HCT116 (cell line): Measurements from ENCODE around the gene RMRP. TPM values are rescaled to one million over a fixed set of nuclear protein-coding genes. Genes with fewer than 3 reads are reported as not detected.
A peak's percentile ranks its signal among the peaks of the same experiment; 100 is the strongest.

Source experiments
- ATAC-seq: fragments of 200-7000 bp; cut with Tn5 transposase; 2 replicates; pipeline ENCODE4 v1.9.1; 2020; ENCODE audit warnings: mild to moderate bottlenecking, moderate library complexity
- BruUV-seq: library from RNA; stranded (reverse); fragments of 400-500 nt; replicated peaks from 2 replicates; lab custom pipeline; 2021; lab: Mats Ljungman, UMichigan
- CTCF ChIA-PET: fragments of 300-600 bp; sonication (Branson Sonifier 250); formaldehyde crosslinking; loops from one replicate; lab custom pipeline; 2021; ENCODE audit warnings: antibody characterized with exemption; lab: Charles Lee
- POLR2A ChIA-PET: fragments of 300-600, 350-600 bp; sonication (Branson Sonifier 250); formaldehyde crosslinking; loops from one replicate; lab custom pipeline; 2021; ENCODE audit warnings: antibody characterized with exemption; lab: Charles Lee
- RAD21 ChIA-PET, 2 experiments: fragments of 300-600 bp; sonication (Branson Sonifier 250); formaldehyde crosslinking; loops; one replicate each; lab custom pipeline; 2023; ENCODE audit warnings: low total read pairs in 2 of 2; ENCODE audit not compliant: uncharacterized antibody in 2 of 2, unreplicated experiment in 2 of 2, low non-redundant PET in 1 of 2; lab: Charles Lee
- DNase-seq: peaks from one replicate; pipeline ENCODE4 v3.0.0-alpha.2; 2010; ENCODE audit warnings: low read depth, low spot score
- H2AFZ ChIP-seq: fragments of 200-600 bp; shearing (Covaris generic), sonication (generic); 2 replicates; pipeline ENCODE4 v1.6.1; 2017; ENCODE audit warnings: low read depth, mixed run types, mixed read lengths, antibody characterized with exemption, low read length; ENCODE audit not compliant: poor library complexity, severe bottlenecking
- H3K27ac ChIP-seq: 2 replicates; pipeline ENCODE4 v1.5.1; 2012; ENCODE audit warnings: low read depth, low read length
- H3K27me3 ChIP-seq: fragments of 200-600 bp; sonication (generic); 2 replicates; pipeline ENCODE4 v1.6.1; 2016; ENCODE audit warnings: mixed run types, low read length, mixed read lengths; ENCODE audit not compliant: insufficient read depth
- H3K36me3 ChIP-seq, 2 experiments: fragments of 200-500 bp in 1 of 2; fragments of 200-600 bp in 1 of 2; sonication (Bioruptor generic) in 1 of 2; sonication (generic) in 1 of 2; 2 replicates each; pipeline versions ENCODE4 v1.5.1 to v1.6.1; 2014 to 2016; ENCODE audit warnings: low read length in 2 of 2, inconsistent platforms in 1 of 2, mixed read lengths in 1 of 2, mixed run types in 1 of 2; ENCODE audit not compliant: insufficient read depth in 2 of 2, control insufficient read depth in 1 of 2
- H3K4me1 ChIP-seq, 2 experiments: fragments of 200-600 bp in 1 of 2; sonication (generic) in 1 of 2; 2 replicates each; pipeline versions ENCODE4 v1.5.1 to v1.6.1; 2012 to 2017; ENCODE audit warnings: low read length in 2 of 2, inconsistent platforms in 1 of 2, mild to moderate bottlenecking in 1 of 2, mixed read lengths in 1 of 2, mixed run types in 1 of 2, moderate library complexity in 1 of 2; ENCODE audit not compliant: insufficient read depth in 2 of 2, control insufficient read depth in 1 of 2
- H3K4me2 ChIP-seq: fragments of 200-600 bp; sonication (generic); 2 replicates; pipeline ENCODE4 v1.6.1; 2017; ENCODE audit warnings: mixed run types, low read length, mixed read lengths
- H3K4me3 ChIP-seq, 2 experiments: fragments of 200-600 bp in 1 of 2; sonication (generic) in 1 of 2; replicated peaks in 1 of 2; 2 replicates each; pipeline ENCODE4 v1.5.1; 2011 to 2016; ENCODE audit warnings: low read length in 2 of 2, control low read depth in 1 of 2, low read depth in 1 of 2, mild to moderate bottlenecking in 1 of 2, mixed read lengths in 1 of 2, mixed run types in 1 of 2
- H3K79me2 ChIP-seq: fragments of 200-600 bp; sonication (generic); 2 replicates; pipeline ENCODE4 v1.6.1; 2017; ENCODE audit warnings: mild to moderate bottlenecking, mixed run types, low read length, moderate library complexity, mixed read lengths; ENCODE audit not compliant: insufficient read depth
- H3K9ac ChIP-seq: fragments of 200-600 bp; sonication (generic); 2 replicates; pipeline ENCODE4 v1.6.1; 2016; ENCODE audit warnings: low read length, mixed read lengths
- H3K9me2 ChIP-seq: fragments of 200-600 bp; sonication (generic), shearing (Covaris generic); 2 replicates; pipeline ENCODE4 v1.6.1; 2017; ENCODE audit warnings: mixed run types, mild to moderate bottlenecking, moderate library complexity; ENCODE audit not compliant: insufficient read depth
- H3K9me3 ChIP-seq, 2 experiments: fragments of 200-500 bp in 1 of 2; fragments of 200-600 bp in 1 of 2; sonication (Bioruptor generic) in 1 of 2; sonication (generic) in 1 of 2; 2 replicates each; pipeline ENCODE4 v1.6.1; 2014 to 2017; ENCODE audit warnings: low read length in 2 of 2, mixed read lengths in 2 of 2, inconsistent platforms in 1 of 2, low read depth in 1 of 2, mild to moderate bottlenecking in 1 of 2, mixed run types in 1 of 2, moderate library complexity in 1 of 2; ENCODE audit not compliant: control insufficient read depth in 1 of 2, insufficient read depth in 1 of 2
- H4K20me1 ChIP-seq: fragments of 200-600 bp; sonication (generic), shearing (Covaris generic); 2 replicates; pipeline ENCODE4 v1.6.1; 2017; ENCODE audit warnings: mixed run types, mild to moderate bottlenecking, moderate library complexity; ENCODE audit not compliant: insufficient read depth
- CBX3 ChIP-seq: IDR thresholded peaks from 2 replicates; pipeline ENCODE4 v1.6.1; 2012; ENCODE audit warnings: low read depth
- CEBPB ChIP-seq: IDR thresholded peaks from 2 replicates; pipeline ENCODE4 v1.6.1; 2012; ENCODE audit warnings: low read depth
- FOSL1 ChIP-seq: IDR thresholded peaks from 2 replicates; pipeline ENCODE4 v1.6.1; 2012; ENCODE audit warnings: low read depth
- JUND ChIP-seq: IDR thresholded peaks from 2 replicates; pipeline ENCODE4 v1.6.1; 2012
- POLR2A ChIP-seq: IDR thresholded peaks from 2 replicates; pipeline ENCODE4 v1.7.0; 2011; ENCODE audit warnings: borderline replicate concordance; ENCODE audit not compliant: insufficient read depth, insufficient read length; ENCODE audit errors: extremely low read depth
- POLR2AphosphoS5 ChIP-seq: IDR thresholded peaks from 2 replicates; pipeline ENCODE4 v1.6.1; 2011; ENCODE audit warnings: mild to moderate bottlenecking, low read depth, low read length, moderate library complexity
- SP1 ChIP-seq: IDR thresholded peaks from 2 replicates; pipeline ENCODE4 v1.6.1; 2012; ENCODE audit warnings: low read depth
- YY1 ChIP-seq: IDR thresholded peaks from 2 replicates; pipeline ENCODE4 v1.6.1; 2011; ENCODE audit warnings: low read length, low read depth, moderate library complexity, mild to moderate bottlenecking; ENCODE audit not compliant: insufficient replicate concordance; ENCODE audit errors: extremely low read depth
- ZNF274 ChIP-seq: fragments of 200-500 bp; sonication (Bioruptor generic); IDR thresholded peaks from 2 replicates; pipeline ENCODE4 v1.6.1; 2014; ENCODE audit warnings: mild to moderate bottlenecking, low read depth, low read length, inconsistent platforms
- intact Hi-C: fragments of 100-400 bp; cut with micrococcal nuclease; formaldehyde crosslinking; loops from 2 replicates; pipeline ENCODE4 v1.10.0; 2022
- total RNA-seq: library from RNA; stranded (reverse); gene quantifications from one replicate; pipeline ENCODE4 v1.2.1, GENCODE V29; 2021; ENCODE audit not compliant: unreplicated experiment
- TF ChIP-seq, protein P1 (sequence below), 3 experiments: fragments of 200-600 bp in 1 of 3; sonication (generic) in 1 of 3; IDR thresholded peaks in 2 of 3; conservative IDR thresholded peaks in 1 of 3; 2 replicates each; pipeline ENCODE4 v1.5.1; 2012 to 2017; ENCODE audit warnings: low read depth in 2 of 3, low read length in 2 of 3, antibody characterized with exemption in 1 of 3, borderline replicate concordance in 1 of 3, control low read depth in 1 of 3, mild to moderate bottlenecking in 1 of 3, mixed read lengths in 1 of 3, mixed run types in 1 of 3, moderate library complexity in 1 of 3; ENCODE audit not compliant: insufficient read depth in 1 of 3
- TF ChIP-seq, protein P2 (sequence below): IDR thresholded peaks from 2 replicates; pipeline ENCODE4 v1.6.1; 2012
- TF ChIP-seq, protein P3 (sequence below): IDR thresholded peaks from 2 replicates; pipeline ENCODE4 v1.6.1; 2012; ENCODE audit warnings: low read depth

RMRP gene
- total RNA-seq, 1 experiment from 2014 or later, result 30,969 TPM

- TF ChIP-seq ZNF274, result no peak
- TF ChIP-seq, protein P1, sequence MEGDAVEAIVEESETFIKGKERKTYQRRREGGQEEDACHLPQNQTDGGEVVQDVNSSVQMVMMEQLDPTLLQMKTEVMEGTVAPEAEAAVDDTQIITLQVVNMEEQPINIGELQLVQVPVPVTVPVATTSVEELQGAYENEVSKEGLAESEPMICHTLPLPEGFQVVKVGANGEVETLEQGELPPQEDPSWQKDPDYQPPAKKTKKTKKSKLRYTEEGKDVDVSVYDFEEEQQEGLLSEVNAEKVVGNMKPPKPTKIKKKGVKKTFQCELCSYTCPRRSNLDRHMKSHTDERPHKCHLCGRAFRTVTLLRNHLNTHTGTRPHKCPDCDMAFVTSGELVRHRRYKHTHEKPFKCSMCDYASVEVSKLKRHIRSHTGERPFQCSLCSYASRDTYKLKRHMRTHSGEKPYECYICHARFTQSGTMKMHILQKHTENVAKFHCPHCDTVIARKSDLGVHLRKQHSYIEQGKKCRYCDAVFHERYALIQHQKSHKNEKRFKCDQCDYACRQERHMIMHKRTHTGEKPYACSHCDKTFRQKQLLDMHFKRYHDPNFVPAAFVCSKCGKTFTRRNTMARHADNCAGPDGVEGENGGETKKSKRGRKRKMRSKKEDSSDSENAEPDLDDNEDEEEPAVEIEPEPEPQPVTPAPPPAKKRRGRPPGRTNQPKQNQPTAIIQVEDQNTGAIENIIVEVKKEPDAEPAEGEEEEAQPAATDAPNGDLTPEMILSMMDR (IDR thresholded peaks at IDR 0.05 in 2 of 3, conservative IDR thresholded peaks at IDR 0.05 in 1 of 3; ENCODE audit: borderline replicate concordance in 1 of 3, insufficient read depth in 1 of 3, low read depth in 2 of 3, low read length in 2 of 3), result no peak
- TF ChIP-seq SP1, result no peak
- no peak for TF ChIP-seq CEBPB
- TF ChIP-seq YY1, result no peak
- TF ChIP-seq, all 23 proteins: peak for 0
Measured at GRCh38 chr9:35662437-35662836, 4.6 kb upstream of the RMRP start (continued).

DNA sequence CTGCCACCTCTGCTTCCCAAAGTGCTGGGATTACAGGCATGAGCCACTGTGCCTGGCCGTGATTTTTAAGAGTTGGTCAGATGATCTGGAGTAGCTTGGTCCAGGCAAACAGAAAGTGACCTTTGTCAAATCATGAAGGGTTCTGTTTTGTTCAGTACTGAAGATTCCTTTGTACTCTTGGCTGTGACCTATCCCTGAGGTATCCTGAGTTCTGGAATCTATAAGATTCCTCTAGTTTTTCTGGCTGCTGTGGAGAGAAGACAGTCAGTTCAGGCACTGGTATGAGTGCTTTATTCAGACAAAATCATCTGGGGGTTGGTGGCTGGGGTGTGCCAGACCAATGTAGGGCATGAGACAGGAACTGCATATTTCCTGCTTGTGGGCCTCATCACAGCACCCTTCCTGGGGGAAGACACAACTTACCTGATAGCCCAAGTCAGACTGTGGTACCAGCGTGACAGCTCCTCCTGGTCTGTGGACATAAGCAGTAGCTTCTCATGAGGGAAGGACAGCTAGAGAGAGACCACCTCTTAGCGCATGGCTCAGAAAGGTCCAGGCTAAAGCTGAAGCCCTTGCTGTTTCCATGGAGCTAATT lies 4.0 kb upstream of the RMRP start:
- ChIA-PET CTCF (interaction anchor here (0.8 to 3.2 kb wide), 9 partner anchors 8 to 220 kb away, joined by 3 to 33 read pairs (median 5); partner anchors contain the start of genes CREB3, GBA2, HINT2 and RGP1), POLR2A (interaction anchor here (1.5 to 1.6 kb wide), 2 partner anchors 58 to 70 kb away, joined by 4 to 10 read pairs; partner anchors contain the start of genes CREB3 and TLN1)
- H4K20me1 ChIP-seq, result no peaks in the 10 kb centered on the region
- 0 out of 2 replicates have a peak overlapping the region, but pooled peaks have one; percentile 4 for H3K4me2 ChIP-seq
- TF ChIP-seq JUND, result no peak
- no peak for TF ChIP-seq YY1
- no peak for TF ChIP-seq FOSL1
- no peak for TF ChIP-seq POLR2A
- no peak for TF ChIP-seq POLR2AphosphoS5
- TF ChIP-seq, protein P2, sequence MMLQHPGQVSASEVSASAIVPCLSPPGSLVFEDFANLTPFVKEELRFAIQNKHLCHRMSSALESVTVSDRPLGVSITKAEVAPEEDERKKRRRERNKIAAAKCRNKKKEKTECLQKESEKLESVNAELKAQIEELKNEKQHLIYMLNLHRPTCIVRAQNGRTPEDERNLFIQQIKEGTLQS, result no peak
- no peak for TF ChIP-seq CEBPB
- TF ChIP-seq, protein P3, sequence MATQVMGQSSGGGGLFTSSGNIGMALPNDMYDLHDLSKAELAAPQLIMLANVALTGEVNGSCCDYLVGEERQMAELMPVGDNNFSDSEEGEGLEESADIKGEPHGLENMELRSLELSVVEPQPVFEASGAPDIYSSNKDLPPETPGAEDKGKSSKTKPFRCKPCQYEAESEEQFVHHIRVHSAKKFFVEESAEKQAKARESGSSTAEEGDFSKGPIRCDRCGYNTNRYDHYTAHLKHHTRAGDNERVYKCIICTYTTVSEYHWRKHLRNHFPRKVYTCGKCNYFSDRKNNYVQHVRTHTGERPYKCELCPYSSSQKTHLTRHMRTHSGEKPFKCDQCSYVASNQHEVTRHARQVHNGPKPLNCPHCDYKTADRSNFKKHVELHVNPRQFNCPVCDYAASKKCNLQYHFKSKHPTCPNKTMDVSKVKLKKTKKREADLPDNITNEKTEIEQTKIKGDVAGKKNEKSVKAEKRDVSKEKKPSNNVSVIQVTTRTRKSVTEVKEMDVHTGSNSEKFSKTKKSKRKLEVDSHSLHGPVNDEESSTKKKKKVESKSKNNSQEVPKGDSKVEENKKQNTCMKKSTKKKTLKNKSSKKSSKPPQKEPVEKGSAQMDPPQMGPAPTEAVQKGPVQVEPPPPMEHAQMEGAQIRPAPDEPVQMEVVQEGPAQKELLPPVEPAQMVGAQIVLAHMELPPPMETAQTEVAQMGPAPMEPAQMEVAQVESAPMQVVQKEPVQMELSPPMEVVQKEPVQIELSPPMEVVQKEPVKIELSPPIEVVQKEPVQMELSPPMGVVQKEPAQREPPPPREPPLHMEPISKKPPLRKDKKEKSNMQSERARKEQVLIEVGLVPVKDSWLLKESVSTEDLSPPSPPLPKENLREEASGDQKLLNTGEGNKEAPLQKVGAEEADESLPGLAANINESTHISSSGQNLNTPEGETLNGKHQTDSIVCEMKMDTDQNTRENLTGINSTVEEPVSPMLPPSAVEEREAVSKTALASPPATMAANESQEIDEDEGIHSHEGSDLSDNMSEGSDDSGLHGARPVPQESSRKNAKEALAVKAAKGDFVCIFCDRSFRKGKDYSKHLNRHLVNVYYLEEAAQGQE, result no peak
- no peak for TF ChIP-seq SP1
- TF ChIP-seq CBX3, result no peak
- TF ChIP-seq, all 23 proteins: peak for 0
- ATAC-seq, result no peak
- H2AFZ ChIP-seq, result no peak overlapping the region
- peaks cover 28% of the 10 kb centered on the region; the same call in 1 of the 2 replicates for H3K79me2 ChIP-seq
- no peak overlapping the region for H3K4me3 ChIP-seq
- RAD21 ChIA-PET, result no interaction called here
- peaks cover 6 to 27% of the 10 kb centered on the region in 2 experiments; a peak in 3 of 4 replicates for H3K36me3 ChIP-seq
- H3K27me3 ChIP-seq, result no peaks in the 10 kb centered on the region
- peak overlapping the region; percentile 33 for H3K27ac ChIP-seq
- BruUV-seq, result no TSS peak
- no peak overlapping the region for H3K9ac ChIP-seq
- no peak for DNase-seq
- intact Hi-C loops, result no loop called here
- no peaks in the 10 kb centered on the region for H3K9me2 ChIP-seq
- peaks cover 24 to 65% of the 10 kb centered on the region in 2 experiments; a peak in 3 of 4 replicates for H3K4me1 ChIP-seq
- H3K9me3 ChIP-seq, result no peaks in the 10 kb centered on the region
